Cardiac ventricle fibroblast (primary cell): ENCODE data around the gene TCP11L2. TPM values are rescaled to one million over a fixed set of nuclear protein-coding genes. Genes with fewer than 3 reads are reported as not detected.

Experiments used
- total RNA-seq: library from RNA; depleted of rRNA; stranded (reverse); fragments of >200 nt; gene quantifications from 2 replicates; pipeline ENCODE4 v1.2.3, GENCODE V29; 2015

Gene TCP11L2
- total RNA-seq: 18.8 and 24.2 TPM in 2 replicates

GRCh38 chr12:106302401-106303201, at the start of gene TCP11L2:
Gene TCP11L2 (plus strand): TSS chr12:106302733. CDS start chr12:106311076, 8,343 bp downstream.

GRCh38 chr12:106357549-106358395, 55.2 kb downstream of the TCP11L2 start, which contains the start of gene POLR3B:
Gene POLR3B (plus strand): TSS chr12:106357748. CDS start chr12:106357880, 132 bp downstream.

Other genes with a start within 250 kb of the TCP11L2 start
- 1.9 and 3.7 TPM in 2 replicates for gene NUAK1, start 163.8 kb upstream of the TCP11L2 start, total RNA-seq
- 155 and 164 TPM in 2 replicates for gene CKAP4, start 54.7 kb upstream of the TCP11L2 start, total RNA-seq
- 8.7 and 10.4 TPM in 2 replicates for gene POLR3B, start 55.0 kb downstream of the TCP11L2 start, total RNA-seq